ENCODE results near the gene SEC61B.

Gene SEC61B

GRCh38 chr9:99274016-99274415, 51.9 kb downstream of the SEC61B start:
- no peak for DNase-seq (ENCODE audit: low read depth in 1 of 2, low spot score in 1 of 2)
- no peak for TF ChIP-seq JUND (IDR thresholded peaks at IDR 0.05; ENCODE audit: low read depth)
- in situ Hi-C loops (cut with HindIII; ENCODE audit: low pct_unique_long_range_greater_than_20kb, low sequenced_read_pairs): no loop called here

DNA sequence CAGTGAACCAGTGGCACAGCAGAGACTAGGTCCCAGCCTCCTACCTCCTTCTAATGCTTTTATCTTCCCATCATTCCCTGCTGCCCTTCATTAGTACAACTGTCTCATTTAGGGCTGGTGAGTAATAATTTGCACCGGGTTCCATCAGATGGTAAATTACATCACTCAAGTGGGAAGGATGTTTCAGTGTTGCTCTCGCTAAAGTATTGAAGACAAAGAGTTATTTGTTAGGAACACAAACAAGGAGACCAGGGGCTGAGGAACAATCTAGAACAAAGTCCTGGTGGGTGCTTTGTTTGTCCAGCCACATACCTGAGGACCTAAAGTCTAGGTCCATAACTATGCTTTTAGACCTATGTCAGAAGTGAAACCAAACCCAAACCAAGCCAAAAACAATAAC, 52.4 kb downstream of the SEC61B start:
- in situ Hi-C loops (cut with HindIII; ENCODE audit: low pct_unique_long_range_greater_than_20kb, low sequenced_read_pairs): no loop called here
- DNase-seq (ENCODE audit: low read depth in 1 of 2, low spot score in 1 of 2): no peak
- TF ChIP-seq JUND (IDR thresholded peaks at IDR 0.05; ENCODE audit: low read depth): no peak
